HCT116 (cell line): ENCODE data around the gene CDK14. TPM values are rescaled to one million over a fixed set of nuclear protein-coding genes. Genes with fewer than 3 reads are reported as not detected.

ENCODE experiments used
- ATAC-seq: fragments of 200-7000 bp; cut with Tn5 transposase; 2 replicates; pipeline ENCODE4 v1.9.1; 2020; ENCODE audit warnings: mild to moderate bottlenecking, moderate library complexity
- BruUV-seq: library from RNA; stranded (reverse); fragments of 400-500 nt; replicated peaks from 2 replicates; lab custom pipeline; 2021; lab: Mats Ljungman, UMichigan
- CTCF ChIA-PET: fragments of 300-600 bp; sonication (Branson Sonifier 250); formaldehyde crosslinking; loops from one replicate; lab custom pipeline; 2021; ENCODE audit warnings: antibody characterized with exemption; lab: Charles Lee
- POLR2A ChIA-PET: fragments of 300-600, 350-600 bp; sonication (Branson Sonifier 250); formaldehyde crosslinking; loops from one replicate; lab custom pipeline; 2021; ENCODE audit warnings: antibody characterized with exemption; lab: Charles Lee
- RAD21 ChIA-PET, 2 experiments: fragments of 300-600 bp; sonication (Branson Sonifier 250); formaldehyde crosslinking; loops; one replicate each; lab custom pipeline; 2023; ENCODE audit warnings: low total read pairs in 2 of 2; ENCODE audit not compliant: uncharacterized antibody in 2 of 2, unreplicated experiment in 2 of 2, low non-redundant PET in 1 of 2; lab: Charles Lee
- DNase-seq: peaks from one replicate; pipeline ENCODE4 v3.0.0-alpha.2; 2010; ENCODE audit warnings: low read depth, low spot score
- H2AFZ ChIP-seq: fragments of 200-600 bp; shearing (Covaris generic), sonication (generic); 2 replicates; pipeline ENCODE4 v1.6.1; 2017; ENCODE audit warnings: low read depth, mixed run types, mixed read lengths, antibody characterized with exemption, low read length; ENCODE audit not compliant: poor library complexity, severe bottlenecking
- H3K27ac ChIP-seq: 2 replicates; pipeline ENCODE4 v1.5.1; 2012; ENCODE audit warnings: low read depth, low read length
- H3K27me3 ChIP-seq: fragments of 200-600 bp; sonication (generic); 2 replicates; pipeline ENCODE4 v1.6.1; 2016; ENCODE audit warnings: mixed run types, low read length, mixed read lengths; ENCODE audit not compliant: insufficient read depth
- H3K36me3 ChIP-seq, 2 experiments: fragments of 200-500 bp in 1 of 2; fragments of 200-600 bp in 1 of 2; sonication (Bioruptor generic) in 1 of 2; sonication (generic) in 1 of 2; 2 replicates each; pipeline versions ENCODE4 v1.5.1 to v1.6.1; 2014 to 2016; ENCODE audit warnings: low read length in 2 of 2, inconsistent platforms in 1 of 2, mixed read lengths in 1 of 2, mixed run types in 1 of 2; ENCODE audit not compliant: insufficient read depth in 2 of 2, control insufficient read depth in 1 of 2
- H3K4me1 ChIP-seq, 2 experiments: fragments of 200-600 bp in 1 of 2; sonication (generic) in 1 of 2; 2 replicates each; pipeline versions ENCODE4 v1.5.1 to v1.6.1; 2012 to 2017; ENCODE audit warnings: low read length in 2 of 2, inconsistent platforms in 1 of 2, mild to moderate bottlenecking in 1 of 2, mixed read lengths in 1 of 2, mixed run types in 1 of 2, moderate library complexity in 1 of 2; ENCODE audit not compliant: insufficient read depth in 2 of 2, control insufficient read depth in 1 of 2
- H3K4me2 ChIP-seq: fragments of 200-600 bp; sonication (generic); 2 replicates; pipeline ENCODE4 v1.6.1; 2017; ENCODE audit warnings: mixed run types, low read length, mixed read lengths
- H3K4me3 ChIP-seq, 2 experiments: fragments of 200-600 bp in 1 of 2; sonication (generic) in 1 of 2; replicated peaks in 1 of 2; 2 replicates each; pipeline ENCODE4 v1.5.1; 2011 to 2016; ENCODE audit warnings: low read length in 2 of 2, control low read depth in 1 of 2, low read depth in 1 of 2, mild to moderate bottlenecking in 1 of 2, mixed read lengths in 1 of 2, mixed run types in 1 of 2
- H3K79me2 ChIP-seq: fragments of 200-600 bp; sonication (generic); 2 replicates; pipeline ENCODE4 v1.6.1; 2017; ENCODE audit warnings: mild to moderate bottlenecking, mixed run types, low read length, moderate library complexity, mixed read lengths; ENCODE audit not compliant: insufficient read depth
- H3K9ac ChIP-seq: fragments of 200-600 bp; sonication (generic); 2 replicates; pipeline ENCODE4 v1.6.1; 2016; ENCODE audit warnings: low read length, mixed read lengths
- H3K9me2 ChIP-seq: fragments of 200-600 bp; sonication (generic), shearing (Covaris generic); 2 replicates; pipeline ENCODE4 v1.6.1; 2017; ENCODE audit warnings: mixed run types, mild to moderate bottlenecking, moderate library complexity; ENCODE audit not compliant: insufficient read depth
- H3K9me3 ChIP-seq, 2 experiments: fragments of 200-500 bp in 1 of 2; fragments of 200-600 bp in 1 of 2; sonication (Bioruptor generic) in 1 of 2; sonication (generic) in 1 of 2; 2 replicates each; pipeline ENCODE4 v1.6.1; 2014 to 2017; ENCODE audit warnings: low read length in 2 of 2, mixed read lengths in 2 of 2, inconsistent platforms in 1 of 2, low read depth in 1 of 2, mild to moderate bottlenecking in 1 of 2, mixed run types in 1 of 2, moderate library complexity in 1 of 2; ENCODE audit not compliant: control insufficient read depth in 1 of 2, insufficient read depth in 1 of 2
- H4K20me1 ChIP-seq: fragments of 200-600 bp; sonication (generic), shearing (Covaris generic); 2 replicates; pipeline ENCODE4 v1.6.1; 2017; ENCODE audit warnings: mixed run types, mild to moderate bottlenecking, moderate library complexity; ENCODE audit not compliant: insufficient read depth
- CTCF ChIP-seq, 3 experiments: fragments of 200-600 bp in 1 of 3; sonication (generic) in 1 of 3; IDR thresholded peaks in 2 of 3; conservative IDR thresholded peaks in 1 of 3; 2 replicates each; pipeline ENCODE4 v1.5.1; 2012 to 2017; ENCODE audit warnings: low read depth in 2 of 3, low read length in 2 of 3, antibody characterized with exemption in 1 of 3, borderline replicate concordance in 1 of 3, control low read depth in 1 of 3, mild to moderate bottlenecking in 1 of 3, mixed read lengths in 1 of 3, mixed run types in 1 of 3, moderate library complexity in 1 of 3; ENCODE audit not compliant: insufficient read depth in 1 of 3
- ELF1 ChIP-seq: IDR thresholded peaks from 2 replicates; pipeline ENCODE4 v1.6.1; 2012; ENCODE audit warnings: low read depth, borderline replicate concordance
- EZH2phosphoT487 ChIP-seq: fragments of 200-600 bp; IDR thresholded peaks from 2 replicates; pipeline ENCODE4 v1.6.1; 2018; ENCODE audit warnings: antibody characterized with exemption, borderline replicate concordance
- FOSL1 ChIP-seq: IDR thresholded peaks from 2 replicates; pipeline ENCODE4 v1.6.1; 2012; ENCODE audit warnings: low read depth
- RAD21 ChIP-seq: IDR thresholded peaks from 2 replicates; pipeline ENCODE4 v1.6.1; 2012; ENCODE audit warnings: low read depth, mild to moderate bottlenecking
- SIN3A ChIP-seq: IDR thresholded peaks from 2 replicates; pipeline ENCODE4 v1.6.1; 2012; ENCODE audit warnings: low read depth
- YY1 ChIP-seq: IDR thresholded peaks from 2 replicates; pipeline ENCODE4 v1.6.1; 2011; ENCODE audit warnings: low read length, low read depth, moderate library complexity, mild to moderate bottlenecking; ENCODE audit not compliant: insufficient replicate concordance; ENCODE audit errors: extremely low read depth
- ZBTB33 ChIP-seq: IDR thresholded peaks from 2 replicates; pipeline ENCODE4 v1.6.1; 2011; ENCODE audit warnings: mild to moderate bottlenecking, low read length, moderate library complexity; ENCODE audit not compliant: insufficient replicate concordance; ENCODE audit errors: extremely low read depth
- intact Hi-C: fragments of 100-400 bp; cut with micrococcal nuclease; formaldehyde crosslinking; loops from 2 replicates; pipeline ENCODE4 v1.10.0; 2022
- total RNA-seq: library from RNA; stranded (reverse); gene quantifications from one replicate; pipeline ENCODE4 v1.2.1, GENCODE V29; 2021; ENCODE audit not compliant: unreplicated experiment
- TF ChIP-seq, protein P1 (sequence below): IDR thresholded peaks from 2 replicates; pipeline ENCODE4 v1.6.1; 2012; ENCODE audit warnings: low read depth
- TF ChIP-seq, protein P2 (sequence below): IDR thresholded peaks from 2 replicates; pipeline ENCODE4 v1.6.1; 2012

Gene CDK14
- total RNA-seq, 1 experiment from 2014 or later = 10.2 TPM

- Histone ChIP-seq H3K9me3 (no peaks in the 10 kb centered on the region), H3K4me2 (no peak overlapping the region), H3K9me2 (no peaks in the 10 kb centered on the region), H4K20me1 (no peaks in the 10 kb centered on the region), H3K27ac (no peak overlapping the region), H3K79me2 (no peaks in the 10 kb centered on the region), H3K4me3 (no peak overlapping the region), H2AFZ (no peak overlapping the region), H3K36me3 (no peaks in the 10 kb centered on the region), H3K9ac (no peak overlapping the region), H3K27me3 (no peaks in the 10 kb centered on the region), H3K4me1 (no peaks in the 10 kb centered on the region)
- no TSS peak for BruUV-seq
- intact Hi-C loops = no loop called here
- ChIA-PET RAD21 (no interaction called here), POLR2A (no interaction called here), CTCF (no interaction called here)
- no peak for TF ChIP-seq FOSL1
- TF ChIP-seq SIN3A = no peak
- TF ChIP-seq YY1 = no peak
- TF ChIP-seq, protein P1, sequence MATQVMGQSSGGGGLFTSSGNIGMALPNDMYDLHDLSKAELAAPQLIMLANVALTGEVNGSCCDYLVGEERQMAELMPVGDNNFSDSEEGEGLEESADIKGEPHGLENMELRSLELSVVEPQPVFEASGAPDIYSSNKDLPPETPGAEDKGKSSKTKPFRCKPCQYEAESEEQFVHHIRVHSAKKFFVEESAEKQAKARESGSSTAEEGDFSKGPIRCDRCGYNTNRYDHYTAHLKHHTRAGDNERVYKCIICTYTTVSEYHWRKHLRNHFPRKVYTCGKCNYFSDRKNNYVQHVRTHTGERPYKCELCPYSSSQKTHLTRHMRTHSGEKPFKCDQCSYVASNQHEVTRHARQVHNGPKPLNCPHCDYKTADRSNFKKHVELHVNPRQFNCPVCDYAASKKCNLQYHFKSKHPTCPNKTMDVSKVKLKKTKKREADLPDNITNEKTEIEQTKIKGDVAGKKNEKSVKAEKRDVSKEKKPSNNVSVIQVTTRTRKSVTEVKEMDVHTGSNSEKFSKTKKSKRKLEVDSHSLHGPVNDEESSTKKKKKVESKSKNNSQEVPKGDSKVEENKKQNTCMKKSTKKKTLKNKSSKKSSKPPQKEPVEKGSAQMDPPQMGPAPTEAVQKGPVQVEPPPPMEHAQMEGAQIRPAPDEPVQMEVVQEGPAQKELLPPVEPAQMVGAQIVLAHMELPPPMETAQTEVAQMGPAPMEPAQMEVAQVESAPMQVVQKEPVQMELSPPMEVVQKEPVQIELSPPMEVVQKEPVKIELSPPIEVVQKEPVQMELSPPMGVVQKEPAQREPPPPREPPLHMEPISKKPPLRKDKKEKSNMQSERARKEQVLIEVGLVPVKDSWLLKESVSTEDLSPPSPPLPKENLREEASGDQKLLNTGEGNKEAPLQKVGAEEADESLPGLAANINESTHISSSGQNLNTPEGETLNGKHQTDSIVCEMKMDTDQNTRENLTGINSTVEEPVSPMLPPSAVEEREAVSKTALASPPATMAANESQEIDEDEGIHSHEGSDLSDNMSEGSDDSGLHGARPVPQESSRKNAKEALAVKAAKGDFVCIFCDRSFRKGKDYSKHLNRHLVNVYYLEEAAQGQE = no peak
- no peak for TF ChIP-seq ELF1
- TF ChIP-seq, protein P2, sequence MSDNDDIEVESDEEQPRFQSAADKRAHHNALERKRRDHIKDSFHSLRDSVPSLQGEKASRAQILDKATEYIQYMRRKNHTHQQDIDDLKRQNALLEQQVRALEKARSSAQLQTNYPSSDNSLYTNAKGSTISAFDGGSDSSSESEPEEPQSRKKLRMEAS = no peak
- TF ChIP-seq ZBTB33 = no peak
- no peak for TF ChIP-seq RAD21
- TF ChIP-seq CTCF (IDR thresholded peaks at IDR 0.05 in 2 of 3, conservative IDR thresholded peaks at IDR 0.05 in 1 of 3; ENCODE audit: borderline replicate concordance in 1 of 3, insufficient read depth in 1 of 3, low read depth in 2 of 3, low read length in 2 of 3) = no peak
- TF ChIP-seq EZH2phosphoT487 = no peak
- ATAC-seq (no peak), DNase-seq (no peak)
These were observed 155.5 kb downstream of the CDK14 start for GRCh38 chr7:90751595-90751994.
